DLD1 (cell line): ENCODE measurements around the gene MCEE.
"Not testable (repeated sequence)": the region's sequence is repeated elsewhere in the genome, so short reads cannot be mapped to it uniquely, and the experiment has no call there.

Experiments used
- in situ Hi-C: cut with HindIII; loops from 2 replicates; pipeline ENCODE4 v1.10.0; 2017; ENCODE audit warnings: low sequenced_read_pairs

Gene MCEE

GRCh38 chr2:71083752-71084312 is 46.2 kb downstream of the MCEE start:
- in situ Hi-C loops = not testable (repeated sequence)

DNA sequence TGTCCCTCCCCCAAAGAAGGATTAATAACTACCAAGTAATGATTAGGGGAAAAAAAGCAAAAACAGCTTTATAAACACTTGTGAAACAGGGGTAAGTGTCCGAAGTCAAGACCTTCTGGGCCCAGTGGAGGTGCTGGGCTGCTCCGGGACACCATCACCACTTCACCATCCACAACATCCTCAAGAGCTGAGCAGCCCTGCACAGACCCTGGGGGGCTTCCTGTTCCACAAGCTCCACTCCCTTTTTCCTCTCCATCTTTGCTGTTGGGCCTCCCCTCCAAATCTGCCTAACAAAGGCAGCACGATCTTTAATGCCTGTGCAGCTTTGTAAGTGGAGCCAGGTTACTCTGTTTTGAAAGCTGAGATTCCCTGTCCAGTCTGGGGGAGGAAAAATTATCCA is 46.7 kb downstream of the MCEE start:
- in situ Hi-C loops = not testable (repeated sequence)

GRCh38 chr2:71082402-71083252 is 47.4 kb downstream of the MCEE start:
- in situ Hi-C loops = no loop called here

GRCh38 chr2:71078624-71079023 is 51.4 kb downstream of the MCEE start:
- in situ Hi-C loops = no loop called here

- in situ Hi-C loops = no loop called here
Measured at GRCh38 chr2:71074893-71075395, 55.1 kb downstream of the MCEE start.

DNA sequence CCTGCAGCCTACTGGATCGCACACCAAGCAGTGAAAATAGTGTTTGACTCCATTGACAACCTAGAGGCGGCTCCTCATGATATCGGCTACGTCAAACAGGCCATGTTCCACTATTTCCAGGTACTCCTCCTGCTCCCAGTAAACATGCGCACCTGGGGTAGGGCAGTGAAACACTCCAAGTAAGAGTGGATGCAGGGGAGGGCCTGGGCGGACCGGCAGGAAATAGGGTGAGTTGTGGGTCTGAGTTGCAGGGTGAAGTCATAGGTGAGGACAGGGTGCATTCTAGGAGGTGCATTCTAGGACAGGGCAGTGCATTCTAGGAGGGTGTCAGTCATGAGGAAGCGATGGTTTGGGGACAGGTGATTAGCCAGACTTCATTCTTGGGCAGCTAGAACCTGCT is 56.6 kb downstream of the MCEE start:
- in situ Hi-C loops = no loop called here

DNA sequence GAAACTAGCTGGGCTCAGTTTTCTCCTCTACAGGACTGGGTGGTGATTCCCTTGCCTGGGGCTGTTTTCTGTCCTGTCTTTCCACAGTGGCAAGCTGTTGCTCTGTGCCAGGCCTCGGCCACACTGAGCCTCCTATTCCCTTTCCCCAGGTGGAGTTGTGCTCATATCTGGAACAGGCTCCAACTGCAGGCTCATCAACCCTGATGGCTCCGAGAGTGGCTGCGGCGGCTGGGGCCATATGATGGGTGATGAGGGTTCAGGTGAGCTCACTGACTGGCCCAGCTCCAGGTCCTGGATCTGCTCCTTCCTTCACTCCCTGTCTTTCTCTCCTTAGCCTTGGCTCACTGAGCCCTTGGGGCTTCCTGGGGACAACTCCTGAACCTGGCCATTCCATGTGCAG is 57.5 kb downstream of the MCEE start:
- in situ Hi-C loops = no loop called here

DNA sequence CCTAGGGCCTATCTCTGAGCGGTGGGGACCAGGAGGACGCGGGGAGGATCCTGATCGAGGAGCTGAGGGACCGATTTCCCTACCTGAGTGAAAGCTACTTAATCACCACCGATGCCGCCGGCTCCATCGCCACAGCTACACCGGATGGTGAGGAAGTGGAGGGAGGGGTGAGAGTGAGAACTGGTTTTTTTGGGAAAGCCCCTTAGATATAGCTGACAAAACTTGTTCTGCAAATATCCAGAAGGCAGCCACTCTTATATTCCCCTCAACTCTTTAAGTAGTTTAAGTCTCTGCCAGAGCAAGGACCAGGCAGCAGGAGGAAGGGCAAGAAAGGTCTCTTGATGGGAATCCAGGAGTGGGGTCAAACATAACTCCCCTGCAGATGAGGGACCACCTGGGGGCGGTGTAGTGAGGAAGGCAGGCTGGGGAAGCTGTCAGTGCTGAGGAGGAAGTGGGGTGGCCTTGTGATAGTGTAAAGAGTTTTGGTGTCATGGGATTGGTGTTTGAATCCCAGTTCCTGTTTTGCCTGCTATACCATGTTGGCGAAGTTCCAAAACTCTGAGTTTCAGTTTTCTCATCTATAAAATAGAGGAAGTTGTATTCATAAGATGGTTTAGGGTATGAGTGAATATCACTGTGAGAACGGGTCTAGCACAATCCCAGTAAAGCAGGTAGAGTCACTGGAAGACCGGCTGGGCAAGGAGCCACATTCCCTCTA is 58.2 kb downstream of the MCEE start:
- in situ Hi-C loops = no loop called here

- in situ Hi-C loops = no loop called here
Measured at GRCh38 chr2:71070294-71071093, 59.5 kb downstream of the MCEE start.

DNA sequence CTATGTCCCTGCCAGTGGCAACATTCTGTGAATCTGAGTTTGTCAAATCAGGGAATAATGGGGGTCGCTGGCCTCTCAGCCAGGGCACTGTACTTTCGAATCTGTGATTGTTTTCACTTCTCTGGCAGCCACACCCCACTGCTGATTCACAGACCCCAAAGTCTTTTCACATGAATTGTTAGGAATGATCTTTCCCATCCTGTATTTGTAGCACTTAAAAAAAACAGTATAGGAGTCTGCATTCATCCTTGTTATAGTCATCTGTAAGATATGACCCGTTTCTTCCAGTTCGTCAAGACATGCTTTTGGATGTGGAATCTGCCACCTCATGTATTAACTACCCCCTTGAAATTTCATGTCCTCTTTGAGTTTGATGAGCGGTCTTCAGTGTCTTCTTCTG is 60.7 kb downstream of the MCEE start:
- in situ Hi-C loops = no loop called here

GRCh38 chr2:71068218-71069035 is 61.6 kb downstream of the MCEE start, which contains the start of gene NAGK:
NAGK (plus strand) TSS chr2:71068648; CDS start chr2:71068684, 36 bp downstream.
- in situ Hi-C loops = no loop called here

GRCh38 chr2:71067567-71068217 is 62.3 kb downstream of the MCEE start:
- in situ Hi-C loops = no loop called here

GRCh38 chr2:71066856-71067255 is 63.2 kb downstream of the MCEE start:
- in situ Hi-C loops = no loop called here

GRCh38 chr2:71064754-71065621 is 65.0 kb downstream of the MCEE start:
- in situ Hi-C loops = no loop called here

DNA sequence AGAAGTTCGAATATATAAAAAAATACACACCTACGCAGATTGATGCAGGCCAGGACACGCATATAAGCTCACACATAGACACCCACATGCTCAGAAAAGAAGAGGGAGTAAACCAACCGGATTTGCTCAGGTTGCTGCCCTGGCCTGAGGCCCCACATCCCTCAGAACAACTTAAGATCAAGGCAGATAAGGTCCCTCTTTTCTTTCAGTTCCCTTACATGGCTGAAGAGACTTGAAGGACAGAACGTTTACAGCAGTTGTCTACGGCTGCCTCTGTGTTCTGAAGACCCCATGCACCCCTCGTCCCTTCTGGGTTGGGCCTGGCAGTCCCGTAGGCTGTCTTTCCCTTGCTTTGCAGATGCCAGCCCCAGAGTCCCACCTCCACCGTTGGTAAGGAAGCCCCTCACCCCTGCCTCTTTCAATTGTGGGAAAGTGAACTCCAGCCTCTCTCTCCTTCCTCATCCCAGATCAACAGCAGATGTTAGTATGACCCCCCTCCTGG is 65.9 kb downstream of the MCEE start:
- in situ Hi-C loops = no loop called here

DNA sequence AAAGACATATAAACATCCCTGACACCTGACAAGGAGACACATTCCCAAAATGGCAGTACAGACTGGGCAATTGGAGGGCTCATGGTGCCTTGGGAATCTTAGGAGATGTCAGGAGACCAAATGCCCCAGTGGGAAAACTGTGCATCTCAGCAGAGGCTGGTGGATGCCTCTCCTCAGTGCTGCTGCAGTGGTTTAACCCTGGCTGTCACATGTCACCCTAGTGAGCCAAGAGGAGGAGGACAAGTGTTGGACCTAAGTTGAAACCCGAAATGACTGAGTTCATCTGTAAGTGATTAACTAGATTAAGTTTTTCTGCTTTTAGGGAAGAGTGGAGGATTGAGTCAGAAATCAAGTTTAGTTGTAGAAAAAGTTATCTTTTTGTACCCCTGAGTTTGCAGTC is 66.8 kb downstream of the MCEE start:
- in situ Hi-C loops = no loop called here

GRCh38 chr2:71060871-71061270 is 69.2 kb downstream of the MCEE start:
- in situ Hi-C loops = no loop called here

- in situ Hi-C loops = no loop called here
Measured at GRCh38 chr2:71060211-71060610, 69.8 kb downstream of the MCEE start.
